Neural cell (in vitro differentiated cells): Measurements from ENCODE around the gene SEPTIN6. TPM values are rescaled to one million over a fixed set of nuclear protein-coding genes. Genes with fewer than 3 reads are reported as not detected.

ENCODE experiments used
- H2AFZ ChIP-seq: fragments of 200-600, 300-800 bp; sonication (generic), shearing (Covaris generic); 2 replicates; pipeline ENCODE4 v1.6.0; 2014; ENCODE audit warnings: low read depth, mild to moderate bottlenecking, antibody characterized with exemption, low read length, moderate library complexity
- H3F3A ChIP-seq: fragments of 200-600 bp; shearing (Covaris generic); 2 replicates; pipeline ENCODE4 v1.6.1; 2016; ENCODE audit warnings: mild to moderate bottlenecking, moderate library complexity, mixed read lengths, antibody characterized with exemption, low read length; ENCODE audit not compliant: insufficient read depth, poor library complexity, severe bottlenecking
- H3K27ac ChIP-seq: fragments of 200-600, 300-800 bp; sonication (generic), shearing (Covaris generic); 2 replicates; pipeline ENCODE4 v1.5.1; 2014; ENCODE audit warnings: mild to moderate bottlenecking, low read length, moderate library complexity
- H3K27me3 ChIP-seq: fragments of 300-800, 200-600 bp; sonication (generic), shearing (Covaris generic); 2 replicates; pipeline ENCODE4 v1.6.0; 2014; ENCODE audit warnings: mild to moderate bottlenecking, low read depth, low read length, moderate library complexity; ENCODE audit not compliant: insufficient read depth
- H3K36me3 ChIP-seq: fragments of 300-800, 200-600 bp; sonication (generic), shearing (Covaris generic); 2 replicates; pipeline ENCODE4 v1.5.1; 2014; ENCODE audit warnings: mild to moderate bottlenecking, antibody characterized with exemption, low read length, moderate library complexity; ENCODE audit not compliant: insufficient read depth
- H3K4me2 ChIP-seq: fragments of 300-800, 200-600 bp; sonication (generic), shearing (Covaris generic); 2 replicates; pipeline ENCODE4 v1.6.0; 2014; ENCODE audit warnings: mild to moderate bottlenecking, low read length
- H3K4me3 ChIP-seq: fragments of 300-800, 200-600 bp; sonication (generic), shearing (Covaris generic); 2 replicates; pipeline ENCODE4 v1.5.1; 2014; ENCODE audit warnings: mild to moderate bottlenecking, low read length, moderate library complexity
- H3K79me2 ChIP-seq: fragments of 200-600 bp; shearing (Covaris generic); replicated peaks from 2 replicates; pipeline ENCODE4 v1.6.0; 2014; ENCODE audit warnings: mild to moderate bottlenecking, low read length, moderate library complexity; ENCODE audit not compliant: insufficient read depth
- H3K9ac ChIP-seq: fragments of 300-800, 200-600 bp; sonication (generic), shearing (Covaris generic); 2 replicates; pipeline ENCODE4 v1.6.1; 2016; ENCODE audit warnings: mild to moderate bottlenecking, low read length, mixed read lengths
- H3K9me2 ChIP-seq: fragments of 200-600 bp; shearing (Covaris generic); 2 replicates; pipeline ENCODE4 v1.6.1; 2016; ENCODE audit warnings: mild to moderate bottlenecking, low read length, mixed read lengths; ENCODE audit not compliant: insufficient read depth
- H3K9me3 ChIP-seq: fragments of 200-600, 300-800 bp; sonication (generic), shearing (Covaris generic); 2 replicates; pipeline ENCODE4 v1.6.1; 2016; ENCODE audit warnings: mild to moderate bottlenecking, mixed run types, low read length, moderate library complexity, mixed read lengths
- H4K20me1 ChIP-seq: fragments of 200-600 bp; shearing (Covaris generic); 2 replicates; pipeline ENCODE4 v1.6.1; 2016; ENCODE audit warnings: mild to moderate bottlenecking, mixed run types; ENCODE audit not compliant: insufficient read depth
- CTCF ChIP-seq: fragments of 450-650 bp; IDR thresholded peaks from 2 replicates; pipeline ENCODE4 v1.5.1; 2014; ENCODE audit warnings: antibody characterized with exemption, mild to moderate bottlenecking, moderate library complexity; ENCODE audit not compliant: poor library complexity, severe bottlenecking
- EP300 ChIP-seq: fragments of 450-650 bp; conservative IDR thresholded peaks from 2 replicates; pipeline ENCODE4 v1.6.1; 2014; ENCODE audit warnings: antibody characterized with exemption, mild to moderate bottlenecking, moderate library complexity; ENCODE audit not compliant: poor library complexity, severe bottlenecking
- EZH2 ChIP-seq: fragments of 200-600, 300-800 bp; shearing (Covaris generic), sonication (generic); IDR thresholded peaks from 2 replicates; pipeline ENCODE4 v1.6.1; 2014; ENCODE audit warnings: antibody characterized with exemption, low read length, borderline replicate concordance, mild to moderate bottlenecking; ENCODE audit not compliant: insufficient read depth, poor library complexity, severe bottlenecking
- MXI1 ChIP-seq: fragments of 450-650 bp; conservative IDR thresholded peaks from 2 replicates; pipeline ENCODE4 v1.6.1; 2014; ENCODE audit warnings: antibody characterized with exemption, mild to moderate bottlenecking; ENCODE audit not compliant: poor library complexity, severe bottlenecking
- POLR2AphosphoS5 ChIP-seq: IDR thresholded peaks from 2 replicates; pipeline ENCODE4 v1.6.1; 2012
- RAD21 ChIP-seq: fragments of 450-650 bp; conservative IDR thresholded peaks from 2 replicates; pipeline ENCODE4 v1.6.1; 2014; ENCODE audit warnings: antibody characterized with exemption, mild to moderate bottlenecking, moderate library complexity
- SMC3 ChIP-seq: fragments of 450-650 bp; conservative IDR thresholded peaks from 2 replicates; pipeline ENCODE4 v1.6.1; 2014; ENCODE audit warnings: antibody characterized with exemption, mild to moderate bottlenecking, moderate library complexity; ENCODE audit not compliant: poor library complexity
- TAF1 ChIP-seq: IDR thresholded peaks from 2 replicates; pipeline ENCODE4 v1.6.1; 2012; ENCODE audit warnings: low read depth
- polyA plus RNA-seq: library from polyadenylated mRNA; depleted of rRNA; stranded (reverse); fragments of >200 nt; gene quantifications from 2 replicates; pipeline ENCODE4 v1.2.3, GENCODE V29; 2014
- TF ChIP-seq, protein P1 (sequence below): IDR thresholded peaks from 2 replicates; pipeline ENCODE4 v1.6.1; 2012; ENCODE audit warnings: borderline replicate concordance

SEPTIN6 gene
- polyA plus RNA-seq, 1 donor from 2014 or later: 155 TPM

- Histone ChIP-seq H4K20me1 (no peaks in the 10 kb centered on the region), H3K4me3 (peak overlapping the region; percentile 82), H3K9me2 (no peaks in the 10 kb centered on the region), H3K4me2 (no peak overlapping the region), H3K9me3 (no peaks in the 10 kb centered on the region), H3K27me3 (no peaks in the 10 kb centered on the region), H3F3A (no peaks in the 10 kb centered on the region), H3K9ac (peak overlapping the region; percentile 82), H3K36me3 (no peaks in the 10 kb centered on the region), H3K27ac (peak overlapping the region; percentile 70), H2AFZ (no peak overlapping the region), H3K79me2 (peaks cover 33% of the 10 kb centered on the region)
- peak; percentile 21 for TF ChIP-seq POLR2AphosphoS5
- TF ChIP-seq EP300: no peak
- TF ChIP-seq RAD21: peak; percentile 12
- peak; percentile 27 for TF ChIP-seq MXI1
- no peak for TF ChIP-seq CTCF
Measured at GRCh38 chrX:119692191-119693039, 553 bp downstream of the SEPTIN6 start.

DNA sequence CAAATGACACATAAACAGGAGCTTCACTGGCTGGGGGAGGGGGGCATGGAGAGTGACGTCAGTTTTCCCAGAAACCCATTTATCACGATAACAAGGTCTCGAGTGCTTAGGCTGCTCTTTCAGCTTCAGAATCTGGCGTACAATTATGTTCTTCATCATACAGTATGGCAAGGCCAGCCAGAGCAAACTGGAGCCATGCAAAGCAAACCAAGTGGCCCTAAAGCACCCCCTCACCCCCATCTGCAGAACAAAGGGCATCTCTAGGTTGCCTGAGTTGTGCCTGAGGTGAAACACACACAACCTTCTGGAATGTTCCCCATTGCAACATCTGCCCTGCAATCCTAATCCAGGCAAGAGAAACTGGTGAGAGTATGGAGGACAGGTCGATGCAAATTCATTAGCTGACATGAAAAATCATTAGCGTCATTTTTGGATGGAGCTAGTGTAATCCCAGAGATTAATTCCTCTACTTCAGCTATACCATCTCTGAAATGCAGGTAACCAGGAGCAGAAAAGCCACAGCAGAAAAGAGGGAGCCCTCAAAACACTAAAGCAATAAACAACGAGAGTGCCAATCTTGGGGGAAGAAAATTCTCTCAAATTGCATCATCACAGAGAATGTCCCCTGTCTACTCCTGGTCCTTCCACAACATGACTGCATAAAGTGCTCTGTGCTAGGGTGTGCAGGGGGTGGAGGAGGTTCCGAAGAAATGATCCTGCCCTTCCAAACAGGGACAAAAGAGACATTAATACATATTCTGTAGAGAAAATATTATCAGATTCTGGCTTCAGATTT, 1.8 kb downstream of the SEPTIN6 start:
- Histone ChIP-seq H3K4me2 (peak overlapping the region; percentile 44), H3K27ac (peak overlapping the region; percentile 70), H3K79me2 (peaks cover 36% of the 10 kb centered on the region), H3K4me3 (peak overlapping the region; percentile 82), H3F3A (no peaks in the 10 kb centered on the region), H3K9ac (peak overlapping the region; percentile 82), H2AFZ (no peak overlapping the region), H4K20me1 (no peaks in the 10 kb centered on the region), H3K36me3 (no peaks in the 10 kb centered on the region), H3K9me2 (no peaks in the 10 kb centered on the region), H3K9me3 (no peaks in the 10 kb centered on the region), H3K27me3 (no peaks in the 10 kb centered on the region)
- TF ChIP-seq MXI1 (no peak), TAF1 (peak; percentile 24)

DNA sequence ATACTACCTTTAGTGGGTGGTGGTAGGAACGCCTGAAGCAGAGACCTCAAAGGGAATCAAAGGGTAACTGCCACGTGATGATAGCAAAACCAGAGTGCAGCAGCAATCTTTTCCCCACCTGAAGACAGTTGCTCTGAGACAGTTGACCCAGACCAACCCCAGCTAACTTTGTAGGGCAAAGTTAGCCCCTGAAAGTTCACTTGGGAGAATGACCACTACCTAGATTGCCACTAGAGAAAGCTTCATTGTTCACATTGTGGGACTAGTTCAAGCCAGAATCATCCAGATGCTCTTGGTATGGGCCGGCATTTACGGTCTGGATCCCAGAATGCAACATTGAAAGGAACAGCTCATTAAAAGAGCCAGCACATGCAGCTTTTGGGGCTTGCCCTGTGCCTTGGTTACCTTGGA, 4.1 kb downstream of the SEPTIN6 start:
- H3K9me2 ChIP-seq: no peaks in the 10 kb centered on the region
- H3K4me3 ChIP-seq: no peak overlapping the region
- H3K9ac ChIP-seq: no peak overlapping the region
- peaks cover 36% of the 10 kb centered on the region for H3K79me2 ChIP-seq
- no peaks in the 10 kb centered on the region for H4K20me1 ChIP-seq
- no peaks in the 10 kb centered on the region for H3F3A ChIP-seq
- TF ChIP-seq RAD21 (no peak), POLR2AphosphoS5 (no peak), SMC3 (no peak), TAF1 (no peak), EZH2 (no peak), CTCF (no peak), MXI1 (no peak), EP300 (no peak)
- TF ChIP-seq, protein P1, sequence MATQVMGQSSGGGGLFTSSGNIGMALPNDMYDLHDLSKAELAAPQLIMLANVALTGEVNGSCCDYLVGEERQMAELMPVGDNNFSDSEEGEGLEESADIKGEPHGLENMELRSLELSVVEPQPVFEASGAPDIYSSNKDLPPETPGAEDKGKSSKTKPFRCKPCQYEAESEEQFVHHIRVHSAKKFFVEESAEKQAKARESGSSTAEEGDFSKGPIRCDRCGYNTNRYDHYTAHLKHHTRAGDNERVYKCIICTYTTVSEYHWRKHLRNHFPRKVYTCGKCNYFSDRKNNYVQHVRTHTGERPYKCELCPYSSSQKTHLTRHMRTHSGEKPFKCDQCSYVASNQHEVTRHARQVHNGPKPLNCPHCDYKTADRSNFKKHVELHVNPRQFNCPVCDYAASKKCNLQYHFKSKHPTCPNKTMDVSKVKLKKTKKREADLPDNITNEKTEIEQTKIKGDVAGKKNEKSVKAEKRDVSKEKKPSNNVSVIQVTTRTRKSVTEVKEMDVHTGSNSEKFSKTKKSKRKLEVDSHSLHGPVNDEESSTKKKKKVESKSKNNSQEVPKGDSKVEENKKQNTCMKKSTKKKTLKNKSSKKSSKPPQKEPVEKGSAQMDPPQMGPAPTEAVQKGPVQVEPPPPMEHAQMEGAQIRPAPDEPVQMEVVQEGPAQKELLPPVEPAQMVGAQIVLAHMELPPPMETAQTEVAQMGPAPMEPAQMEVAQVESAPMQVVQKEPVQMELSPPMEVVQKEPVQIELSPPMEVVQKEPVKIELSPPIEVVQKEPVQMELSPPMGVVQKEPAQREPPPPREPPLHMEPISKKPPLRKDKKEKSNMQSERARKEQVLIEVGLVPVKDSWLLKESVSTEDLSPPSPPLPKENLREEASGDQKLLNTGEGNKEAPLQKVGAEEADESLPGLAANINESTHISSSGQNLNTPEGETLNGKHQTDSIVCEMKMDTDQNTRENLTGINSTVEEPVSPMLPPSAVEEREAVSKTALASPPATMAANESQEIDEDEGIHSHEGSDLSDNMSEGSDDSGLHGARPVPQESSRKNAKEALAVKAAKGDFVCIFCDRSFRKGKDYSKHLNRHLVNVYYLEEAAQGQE: no peak
- H3K36me3 ChIP-seq: no peaks in the 10 kb centered on the region
- no peaks in the 10 kb centered on the region for H3K9me3 ChIP-seq
- no peak overlapping the region for H2AFZ ChIP-seq
- no peak overlapping the region for H3K4me2 ChIP-seq
- H3K27ac ChIP-seq: no peak overlapping the region
- no peaks in the 10 kb centered on the region for H3K27me3 ChIP-seq
